CD1c-positive myeloid dendritic cell (primary cell): ENCODE measurements around the gene HDLBP.
"Not testable (repeated sequence)": the region's sequence is repeated elsewhere in the genome, so short reads cannot be mapped to it uniquely, and the experiment has no call there.

Experiments
- DNase-seq: peaks from one replicate; pipeline ENCODE4 v3.0.0-alpha.2; 2016; ENCODE audit errors: extremely low spot score

The HDLBP gene

GRCh38 chr2:241209271-241209670 lies 106.2 kb downstream of the HDLBP start:
- no peak for DNase-seq

GRCh38 chr2:241208058-241208457 lies 107.4 kb downstream of the HDLBP start:
- DNase-seq = no peak

- DNase-seq = no peak
Measured at GRCh38 chr2:241207641-241208040, 107.8 kb downstream of the HDLBP start.

- DNase-seq = no peak
Measured at GRCh38 chr2:241207151-241207550, 108.3 kb downstream of the HDLBP start.

- no peak for DNase-seq
Measured at GRCh38 chr2:241205086-241205485, 110.4 kb downstream of the HDLBP start.

GRCh38 chr2:241204490-241204889 lies 111.0 kb downstream of the HDLBP start:
- no peak for DNase-seq

- no peak for DNase-seq
Measured at GRCh38 chr2:241204010-241204384, 111.5 kb downstream of the HDLBP start.

- DNase-seq = no peak
Measured at GRCh38 chr2:241203218-241204009, 112.1 kb downstream of the HDLBP start.

- DNase-seq = no peak
Measured at GRCh38 chr2:241202681-241203080, 112.8 kb downstream of the HDLBP start.

GRCh38 chr2:241202268-241202585 lies 113.2 kb downstream of the HDLBP start:
- no peak for DNase-seq

- DNase-seq = no peak
Measured at GRCh38 chr2:241201445-241202267, 113.8 kb downstream of the HDLBP start.

GRCh38 chr2:241200822-241201395 lies 114.6 kb downstream of the HDLBP start:
- DNase-seq = peak; percentile 12

GRCh38 chr2:241199897-241200821 lies 115.3 kb downstream of the HDLBP start:
- no peak for DNase-seq

GRCh38 chr2:241199286-241199685 lies 116.2 kb downstream of the HDLBP start:
- DNase-seq = no peak

- DNase-seq = no peak
Measured at GRCh38 chr2:241198381-241199279, 116.8 kb downstream of the HDLBP start.

- DNase-seq = no peak
Measured at GRCh38 chr2:241197947-241198346, 117.5 kb downstream of the HDLBP start.

- DNase-seq = not testable (repeated sequence)
Measured at GRCh38 chr2:241197246-241197645, 118.2 kb downstream of the HDLBP start.

- DNase-seq = no peak
Measured at GRCh38 chr2:241195506-241196130, 119.9 kb downstream of the HDLBP start.

GRCh38 chr2:241194811-241195210 lies 120.7 kb downstream of the HDLBP start:
- no peak for DNase-seq

GRCh38 chr2:241193271-241193670 lies 122.2 kb downstream of the HDLBP start:
- DNase-seq = no peak
